H1 (cell line): ENCODE data around the gene ANKRD9. TPM values are rescaled to one million over a fixed set of nuclear protein-coding genes. Genes with fewer than 3 reads are reported as not detected.
A peak's percentile ranks its signal among the peaks of the same experiment; 100 is the strongest.

ENCODE experiments used
- CTCF ChIA-PET: fragments of 300-600 bp; sonication (Branson Sonifier 250); formaldehyde crosslinking; loops from one replicate; lab custom pipeline; 2021; ENCODE audit not compliant: partially characterized antibody; lab: Charles Lee
- POLR2A ChIA-PET: fragments of 300-600 bp; sonication (Branson Sonifier 250); formaldehyde crosslinking; loops from one replicate; lab custom pipeline; 2021; ENCODE audit warnings: inconsistent platforms; ENCODE audit not compliant: partially characterized antibody; lab: Charles Lee
- DNase-seq, 2 experiments: peaks; one replicate each; pipeline versions ENCODE4 v3.0.0 to v3.0.0-alpha.2; 2010 to 2022; ENCODE audit warnings: low spot score in 2 of 2, low read depth in 1 of 2, mixed read lengths in 1 of 2
- FAIRE-seq: peaks from 2 replicates; lab custom pipeline; 2011; peaks lifted over from hg19 to GRCh38; lab: Jason Lieb, UNC
- H2AFZ ChIP-seq: 2 replicates; pipeline ENCODE4 v1.8.1; 2012; ENCODE audit warnings: low read length, inconsistent platforms
- H2AK5ac ChIP-seq: 2 replicates; pipeline ENCODE4 v1.6.1; 2013; ENCODE audit warnings: low read depth, low read length
- H2BK120ac ChIP-seq: replicated peaks from 2 replicates; pipeline ENCODE3; 2013; ENCODE audit warnings: low read depth, low read length, inconsistent platforms
- H2BK12ac ChIP-seq: 2 replicates; pipeline ENCODE4 v1.6.1; 2013; ENCODE audit warnings: low read depth, low read length
- H2BK15ac ChIP-seq: 2 replicates; pipeline ENCODE4 v1.6.1; 2013; ENCODE audit warnings: low read length
- H2BK20ac ChIP-seq: 2 replicates; pipeline ENCODE4 v1.6.1; 2013; ENCODE audit warnings: low read length
- H2BK5ac ChIP-seq: 2 replicates; pipeline ENCODE4 v1.6.1; 2013; ENCODE audit warnings: low read depth, low read length
- H3K14ac ChIP-seq: 2 replicates; pipeline ENCODE4 v1.6.1; 2013; ENCODE audit warnings: inconsistent platforms; ENCODE audit not compliant: insufficient read length
- H3K18ac ChIP-seq: 2 replicates; pipeline ENCODE4 v1.6.1; 2013; ENCODE audit warnings: low read length; ENCODE audit errors: extremely low read depth
- H3K23ac ChIP-seq: 2 replicates; pipeline ENCODE4 v1.6.1; 2013; ENCODE audit warnings: inconsistent platforms; ENCODE audit not compliant: insufficient read length
- H3K23me2 ChIP-seq: 2 replicates; pipeline ENCODE4 v1.6.1; 2013; ENCODE audit warnings: low read depth, low read length
- H3K27ac ChIP-seq: 2 replicates; pipeline ENCODE4 v1.6.1; 2011; ENCODE audit warnings: low read depth, low read length, inconsistent platforms
- H3K27me3 ChIP-seq, 4 experiments: replicated peaks in 1 of 4; 1 replicate in 1 of 4; 2 replicates in 3 of 4; pipeline versions ENCODE4 v1.6.1 to v1.8.1; 2011 to 2013; ENCODE audit warnings: low read length in 3 of 4, mild to moderate bottlenecking in 3 of 4, inconsistent platforms in 2 of 4, mixed read lengths in 2 of 4, moderate library complexity in 1 of 4; ENCODE audit not compliant: control insufficient read depth in 3 of 4, insufficient read depth in 3 of 4; ENCODE audit errors: extremely low read depth in 1 of 4
- H3K36me3 ChIP-seq, 4 experiments: 2 replicates each; pipeline versions ENCODE4 v1.6.1 to v1.8.1; 2011 to 2013; ENCODE audit warnings: mild to moderate bottlenecking in 4 of 4, low read length in 3 of 4, moderate library complexity in 2 of 4, control low read depth in 1 of 4, inconsistent platforms in 1 of 4; ENCODE audit not compliant: insufficient read depth in 4 of 4, control insufficient read depth in 2 of 4
- H3K4ac ChIP-seq: replicated peaks from 2 replicates; pipeline ENCODE3; 2013; ENCODE audit warnings: low read length, low read depth, mixed read lengths, inconsistent platforms; ENCODE audit not compliant: insufficient read length
- H3K4me1 ChIP-seq, 4 experiments: replicated peaks in 1 of 4; 1 replicate in 1 of 4; 2 replicates in 3 of 4; pipeline versions ENCODE4 v1.6.1 to v1.8.1; 2011 to 2013; ENCODE audit warnings: low read length in 3 of 4, inconsistent platforms in 2 of 4, mixed read lengths in 1 of 4; ENCODE audit not compliant: insufficient read depth in 4 of 4, control insufficient read depth in 3 of 4
- H3K4me2 ChIP-seq, 2 experiments: 2 replicates each; pipeline versions ENCODE4 v1.6.1 to v1.8.1; 2011 to 2013; ENCODE audit warnings: low read depth in 2 of 2, low read length in 2 of 2, control low read depth in 1 of 2, inconsistent platforms in 1 of 2, mild to moderate bottlenecking in 1 of 2; ENCODE audit not compliant: insufficient read depth in 1 of 2
- H3K4me3 ChIP-seq, 4 experiments: fragments of 200-600, 300-600 bp in 1 of 4; sonication (generic), shearing (Covaris generic), sonication (Bioruptor Twin) in 1 of 4; 2 replicates each; pipeline versions ENCODE4 v1.5.1 to v1.8.1; 2011 to 2016; ENCODE audit warnings: low read length in 4 of 4, low read depth in 3 of 4, control low read depth in 2 of 4, inconsistent platforms in 2 of 4, mild to moderate bottlenecking in 2 of 4, mixed read lengths in 1 of 4, moderate library complexity in 1 of 4; ENCODE audit not compliant: insufficient read depth in 2 of 4; ENCODE audit errors: extremely low read depth in 1 of 4
- H3K56ac ChIP-seq: replicated peaks from 2 replicates; pipeline ENCODE3; 2013; ENCODE audit warnings: low read depth, mild to moderate bottlenecking, mixed read lengths, low read length, inconsistent platforms; ENCODE audit not compliant: insufficient read length
- H3K79me1 ChIP-seq: 2 replicates; pipeline ENCODE4 v1.6.1; 2013; ENCODE audit warnings: low read depth, low read length, control low read depth
- H3K79me2 ChIP-seq, 2 experiments: 2 replicates each; pipeline versions ENCODE4 v1.6.1 to v1.8.1; 2012 to 2013; ENCODE audit warnings: low read length in 2 of 2, mild to moderate bottlenecking in 2 of 2, inconsistent platforms in 1 of 2; ENCODE audit not compliant: insufficient read depth in 2 of 2, control insufficient read depth in 1 of 2
- H3K9ac ChIP-seq, 4 experiments: replicated peaks in 1 of 4; 1 replicate in 1 of 4; 2 replicates in 3 of 4; pipeline versions ENCODE4 v1.6.1 to v1.8.1; 2011 to 2013; ENCODE audit warnings: low read depth in 3 of 4, low read length in 3 of 4, control low read depth in 2 of 4, mild to moderate bottlenecking in 2 of 4, moderate library complexity in 2 of 4, inconsistent platforms in 1 of 4; ENCODE audit errors: extremely low read depth in 1 of 4
- H3K9me3 ChIP-seq, 2 experiments: 2 replicates each; pipeline versions ENCODE4 v1.6.1 to v1.8.1; 2012 to 2013; ENCODE audit warnings: mild to moderate bottlenecking in 2 of 2, moderate library complexity in 2 of 2, control low read depth in 1 of 2, inconsistent platforms in 1 of 2, low read depth in 1 of 2, low read length in 1 of 2, mixed read lengths in 1 of 2; ENCODE audit not compliant: insufficient read depth in 2 of 2
- H4K20me1 ChIP-seq, 2 experiments: replicated peaks in 1 of 2; 2 replicates each; pipeline versions ENCODE3 to v1.8.1; 2011 to 2013; ENCODE audit warnings: inconsistent platforms in 2 of 2, low read length in 2 of 2, mild to moderate bottlenecking in 1 of 2; ENCODE audit not compliant: insufficient read depth in 2 of 2, control insufficient read depth in 1 of 2
- H4K5ac ChIP-seq: 2 replicates; pipeline ENCODE4 v1.6.1; 2013; ENCODE audit warnings: low read length, low read depth, mixed read lengths, inconsistent platforms; ENCODE audit not compliant: insufficient read length
- H4K8ac ChIP-seq: 2 replicates; pipeline ENCODE4 v1.8.0; 2013; ENCODE audit warnings: mild to moderate bottlenecking, moderate library complexity, low read length, inconsistent platforms; ENCODE audit not compliant: insufficient read depth; ENCODE audit errors: extremely low read depth
- H4K91ac ChIP-seq: replicated peaks from 2 replicates; pipeline ENCODE3; 2013; ENCODE audit warnings: low read length, mixed read lengths, inconsistent platforms; ENCODE audit not compliant: insufficient read length
- CEBPB ChIP-seq: IDR thresholded peaks from 2 replicates; pipeline ENCODE4 v1.6.1; 2012; ENCODE audit warnings: low read depth, low read length
- CHD1 ChIP-seq: IDR thresholded peaks from 2 replicates; pipeline ENCODE4 v1.6.1; 2012; ENCODE audit warnings: low read depth, low read length, improper control_type of control experiment
- NANOG ChIP-seq: IDR thresholded peaks from 2 replicates; pipeline ENCODE4 v1.6.1; 2011; ENCODE audit warnings: low read length, low read depth, mild to moderate bottlenecking, inconsistent platforms; ENCODE audit not compliant: insufficient read depth, poor library complexity, severe bottlenecking
- WGBS, 2 experiments: shearing (Covaris generic) in 1 of 2; methylation state at CpG; one replicate each; pipeline versions ENCODE4 v1.1.6 to v1.1.7; 2013 to 2015; ENCODE audit warnings: low lambda C conversion rate in 2 of 2, mixed read lengths in 2 of 2, inconsistent platforms in 1 of 2, low coverage in 1 of 2, missing lambda C conversion rate in 1 of 2; ENCODE audit not compliant: insufficient replicate concordance in 2 of 2, insufficient coverage in 1 of 2, insufficient read length in 1 of 2; ENCODE audit errors: extremely low coverage in 1 of 2, missing lambda C conversion rate in 1 of 2; 5-methylcytosine and 5-hydroxymethylcytosine counted together
- polyA plus RNA-seq, 7 experiments: library from polyadenylated mRNA; depleted of rRNA in 3 of 7; stranded (reverse) in 5 of 7; unstranded in 2 of 7; fragments of >200 nt in 5 of 7; fragments of 200-250 nt in 2 of 7; gene quantifications; 1 replicate in 5 of 7; 2 replicates in 1 of 7; 4 replicates in 1 of 7; pipeline versions ENCODE4 v1.2.1 to v1.2.3, GENCODE V29; 2011 to 2013; ENCODE audit warnings: missing spikeins in 2 of 7, mixed read lengths in 2 of 7
- total RNA-seq: library from RNA; stranded (reverse); fragmentation: NEBNext Ultra II Directional; extraction: Animal tissue kit (Norgen Biotek cat#: 25700); gene quantifications from 2 replicates; pipeline ENCODE4 v1.2.1, GENCODE V29; 2021
- TF ChIP-seq, protein P1 (sequence below), 3 experiments: IDR thresholded peaks; 1 replicate in 2 of 3; 2 replicates in 1 of 3; pipeline versions ENCODE4 v1.5.1 to v1.6.1; 2011; ENCODE audit warnings: low read length in 3 of 3, mild to moderate bottlenecking in 3 of 3, inconsistent platforms in 2 of 3, low read depth in 1 of 3, moderate library complexity in 1 of 3; ENCODE audit not compliant: insufficient read depth in 1 of 3; ENCODE audit errors: control extremely low read depth in 1 of 3

ANKRD9 gene
- total and polyA plus RNA-seq, 2 of the 8 experiments (the other 6 are each of a cell fraction or from before 2014, with no cell fraction given) = 37.0 to 41.8 TPM

DNA sequence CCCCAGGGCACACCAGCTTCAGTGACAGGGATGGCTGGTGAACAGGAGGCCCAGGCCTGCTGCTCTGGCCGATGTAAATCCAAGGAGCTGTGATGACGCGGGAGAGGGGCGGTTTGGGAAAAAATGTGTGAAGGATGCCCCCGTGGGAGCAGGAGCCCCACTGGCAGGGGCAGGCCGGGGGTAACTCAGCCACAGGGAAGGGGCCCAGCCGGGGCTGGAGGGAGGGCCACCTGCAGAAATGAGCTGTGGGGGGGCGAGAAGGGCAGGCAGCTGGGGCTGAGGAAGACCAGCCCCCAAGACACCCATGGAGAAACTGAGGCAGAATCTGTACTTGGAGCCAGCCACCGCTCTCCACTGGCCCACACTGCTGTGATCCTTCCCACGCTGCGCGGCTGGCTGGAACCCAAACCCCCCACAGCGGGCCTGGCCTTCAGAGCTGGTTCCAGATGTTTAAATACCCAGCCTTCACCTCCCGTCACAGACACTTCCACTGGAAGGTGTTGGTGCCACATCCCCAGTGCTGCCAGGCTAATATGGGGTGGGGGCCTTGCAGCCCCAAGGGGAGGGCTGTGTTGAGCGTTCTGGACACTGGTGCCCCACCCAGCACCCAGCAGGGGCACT, 28.5 kb upstream of the ANKRD9 start:
- 0 out of 2 replicates have a peak overlapping the region, but pooled peaks have one; percentile 39 for H2BK12ac ChIP-seq
- CTCF ChIA-PET = interaction anchor here (0.6 to 2.9 kb wide), 7 partner anchors 22 to 232 kb away, joined by 3 to 13 read pairs (median 3); no protein-coding TSS in a partner anchor
- H3K27me3 ChIP-seq = peaks cover 0 to under 1% (median 0%) of the 10 kb centered on the region in 4 experiments; a peak in 1 of 7 replicates
- no peaks in the 10 kb centered on the region for H3K9me3 ChIP-seq
- H2BK20ac ChIP-seq = no peak overlapping the region
- H3K27ac ChIP-seq = no peak overlapping the region
- H2BK120ac ChIP-seq = no peak overlapping the region
- H2BK15ac ChIP-seq = 0 out of 2 replicates have a peak overlapping the region, but pooled peaks have one; percentile 72
- no peak overlapping the region for H3K9ac ChIP-seq
- H3K4me1 ChIP-seq = peaks cover 0 to 8% (median 3%) of the 10 kb centered on the region in 4 experiments; a peak in 4 of 7 replicates
- WGBS, 2 experiments = 89% methylated on average over 14 of the region's 15 CpGs; no CpG with 5 or more reads in 1 of the 2 experiments
- H3K56ac ChIP-seq = no peak overlapping the region
- H3K14ac ChIP-seq = no peak overlapping the region
- no peaks in the 10 kb centered on the region for H3K79me2 ChIP-seq
- no peak overlapping the region; the same call in 1 of the 2 replicates for H3K18ac ChIP-seq
- DNase-seq = no peak
- no peak overlapping the region for H3K4me2 ChIP-seq
- H4K5ac ChIP-seq = no peak overlapping the region
- no peak overlapping the region for H2AK5ac ChIP-seq
- no peaks in the 10 kb centered on the region for H4K20me1 ChIP-seq
- H4K91ac ChIP-seq = no peak overlapping the region
- no peak for TF ChIP-seq CHD1
- TF ChIP-seq, protein P1, sequence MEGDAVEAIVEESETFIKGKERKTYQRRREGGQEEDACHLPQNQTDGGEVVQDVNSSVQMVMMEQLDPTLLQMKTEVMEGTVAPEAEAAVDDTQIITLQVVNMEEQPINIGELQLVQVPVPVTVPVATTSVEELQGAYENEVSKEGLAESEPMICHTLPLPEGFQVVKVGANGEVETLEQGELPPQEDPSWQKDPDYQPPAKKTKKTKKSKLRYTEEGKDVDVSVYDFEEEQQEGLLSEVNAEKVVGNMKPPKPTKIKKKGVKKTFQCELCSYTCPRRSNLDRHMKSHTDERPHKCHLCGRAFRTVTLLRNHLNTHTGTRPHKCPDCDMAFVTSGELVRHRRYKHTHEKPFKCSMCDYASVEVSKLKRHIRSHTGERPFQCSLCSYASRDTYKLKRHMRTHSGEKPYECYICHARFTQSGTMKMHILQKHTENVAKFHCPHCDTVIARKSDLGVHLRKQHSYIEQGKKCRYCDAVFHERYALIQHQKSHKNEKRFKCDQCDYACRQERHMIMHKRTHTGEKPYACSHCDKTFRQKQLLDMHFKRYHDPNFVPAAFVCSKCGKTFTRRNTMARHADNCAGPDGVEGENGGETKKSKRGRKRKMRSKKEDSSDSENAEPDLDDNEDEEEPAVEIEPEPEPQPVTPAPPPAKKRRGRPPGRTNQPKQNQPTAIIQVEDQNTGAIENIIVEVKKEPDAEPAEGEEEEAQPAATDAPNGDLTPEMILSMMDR (IDR thresholded peaks at IDR 0.05; ENCODE audit: control extremely low read depth in 1 of 3, insufficient read depth in 1 of 3, low read depth in 1 of 3, low read length in 3 of 3) = no peak
- no peak for TF ChIP-seq CEBPB
- no peak for TF ChIP-seq NANOG
- TF ChIP-seq, all 59 proteins: peak for 0
- H2BK5ac ChIP-seq = no peak overlapping the region; the same call in 1 of the 2 replicates
- no peaks in the 10 kb centered on the region for H3K79me1 ChIP-seq
- H2AFZ ChIP-seq = no peak overlapping the region
- H3K23ac ChIP-seq = no peak overlapping the region
- H3K4me3 ChIP-seq = no peak overlapping the region
- H4K8ac ChIP-seq = no peak overlapping the region
- H3K4ac ChIP-seq = peak overlapping the region; percentile 44
- no peak for FAIRE-seq
- H3K36me3 ChIP-seq = no peaks in the 10 kb centered on the region
- POLR2A ChIA-PET = interaction anchor here (1.2 kb wide), 1 partner anchor 18 kb away, joined by 4 read pairs; no protein-coding TSS in a partner anchor
- no peaks in the 10 kb centered on the region for H3K23me2 ChIP-seq
